ENCODE data around the gene ALK. TPM values are rescaled to one million over a fixed set of nuclear protein-coding genes. Genes with fewer than 3 reads are reported as not detected.
"Not testable (repeated sequence)": the region's sequence is repeated elsewhere in the genome, so short reads cannot be mapped to it uniquely, and the experiment has no call there.

The ALK gene
- total RNA-seq, 1 experiment from 2014 or later = 59.6 TPM

- not testable (repeated sequence) for H3K9me3 ChIP-seq (replicated peaks); H3K4me3 ChIP-seq; H3K27ac ChIP-seq; DNase-seq; H3K27me3 ChIP-seq; H3K4me1 ChIP-seq; H3K36me3 ChIP-seq
Measured at GRCh38 chr2:29253495-29254275, 667.7 kb downstream of the ALK start.

DNA sequence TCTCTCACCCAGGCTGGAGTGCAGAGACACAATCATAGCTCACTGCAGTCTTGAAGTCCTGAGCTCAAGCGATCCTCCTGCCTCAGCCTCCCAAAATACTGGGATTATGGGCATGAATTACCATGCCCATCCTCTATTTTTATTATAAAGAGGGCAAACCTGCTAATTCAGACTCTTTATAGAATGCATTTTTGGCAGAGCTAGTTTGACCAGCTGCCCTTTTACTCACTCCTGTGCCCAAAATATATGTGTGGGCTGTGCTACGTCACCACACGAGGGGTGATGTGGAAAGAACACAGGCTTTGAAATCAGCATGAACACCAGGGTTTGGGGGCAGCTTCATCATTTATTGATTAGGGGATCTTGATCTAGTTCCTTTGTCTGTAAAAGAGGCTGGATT, 668.4 kb downstream of the ALK start:
- Histone ChIP-seq H3K4me3 (no peak overlapping the region), H3K36me3 (no peaks in the 10 kb centered on the region), H3K4me1 (no peaks in the 10 kb centered on the region), H3K27me3 (no peaks in the 10 kb centered on the region), H3K27ac (no peak overlapping the region), H3K9me3 (replicated peaks) (no peaks in the 10 kb centered on the region)
- no peak for DNase-seq

- Histone ChIP-seq H3K9me3 (replicated peaks) (no peaks in the 10 kb centered on the region), H3K27me3 (no peaks in the 10 kb centered on the region), H3K4me1 (no peaks in the 10 kb centered on the region), H3K36me3 (no peaks in the 10 kb centered on the region), H3K4me3 (no peak overlapping the region), H3K27ac (no peak overlapping the region)
- no peak for DNase-seq
Measured at GRCh38 chr2:29251406-29251805, 670.0 kb downstream of the ALK start.

DNA sequence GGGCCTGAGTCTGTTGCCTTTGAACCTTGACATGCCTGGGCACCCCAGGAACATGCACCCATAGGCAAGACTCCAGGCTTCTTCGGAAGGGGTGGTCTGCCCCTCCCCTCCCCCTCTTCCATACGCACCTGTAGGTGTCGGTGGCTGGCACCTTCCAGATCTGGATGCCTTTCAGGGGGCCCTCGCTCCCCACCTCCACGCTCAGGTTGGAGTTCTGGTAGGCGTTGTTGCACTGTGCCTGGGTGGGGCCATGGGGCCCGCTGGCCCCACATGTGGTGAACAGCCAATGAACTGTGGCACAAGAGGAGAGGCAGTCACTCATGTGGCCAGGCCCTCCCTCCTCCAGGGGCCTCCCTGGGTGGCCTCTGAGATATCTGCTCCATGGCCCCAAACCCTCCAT, 670.4 kb downstream of the ALK start:
- Histone ChIP-seq H3K9me3 (replicated peaks) (no peaks in the 10 kb centered on the region), H3K27me3 (no peaks in the 10 kb centered on the region), H3K4me1 (no peaks in the 10 kb centered on the region), H3K36me3 (no peaks in the 10 kb centered on the region), H3K27ac (no peak overlapping the region), H3K4me3 (no peak overlapping the region)
- no peak for DNase-seq

GRCh38 chr2:29249666-29250253, 671.6 kb downstream of the ALK start:
- Histone ChIP-seq H3K27ac (no peak overlapping the region), H3K4me3 (no peak overlapping the region), H3K9me3 (replicated peaks) (no peaks in the 10 kb centered on the region), H3K4me1 (no peaks in the 10 kb centered on the region), H3K27me3 (no peaks in the 10 kb centered on the region), H3K36me3 (no peaks in the 10 kb centered on the region)
- no peak for DNase-seq

- Histone ChIP-seq H3K4me3 (no peak overlapping the region), H3K9me3 (replicated peaks) (no peaks in the 10 kb centered on the region), H3K36me3 (no peaks in the 10 kb centered on the region), H3K27me3 (no peaks in the 10 kb centered on the region), H3K4me1 (no peaks in the 10 kb centered on the region), H3K27ac (no peak overlapping the region)
- DNase-seq = no peak
Measured at GRCh38 chr2:29247336-29247914, 674.0 kb downstream of the ALK start.

DNA sequence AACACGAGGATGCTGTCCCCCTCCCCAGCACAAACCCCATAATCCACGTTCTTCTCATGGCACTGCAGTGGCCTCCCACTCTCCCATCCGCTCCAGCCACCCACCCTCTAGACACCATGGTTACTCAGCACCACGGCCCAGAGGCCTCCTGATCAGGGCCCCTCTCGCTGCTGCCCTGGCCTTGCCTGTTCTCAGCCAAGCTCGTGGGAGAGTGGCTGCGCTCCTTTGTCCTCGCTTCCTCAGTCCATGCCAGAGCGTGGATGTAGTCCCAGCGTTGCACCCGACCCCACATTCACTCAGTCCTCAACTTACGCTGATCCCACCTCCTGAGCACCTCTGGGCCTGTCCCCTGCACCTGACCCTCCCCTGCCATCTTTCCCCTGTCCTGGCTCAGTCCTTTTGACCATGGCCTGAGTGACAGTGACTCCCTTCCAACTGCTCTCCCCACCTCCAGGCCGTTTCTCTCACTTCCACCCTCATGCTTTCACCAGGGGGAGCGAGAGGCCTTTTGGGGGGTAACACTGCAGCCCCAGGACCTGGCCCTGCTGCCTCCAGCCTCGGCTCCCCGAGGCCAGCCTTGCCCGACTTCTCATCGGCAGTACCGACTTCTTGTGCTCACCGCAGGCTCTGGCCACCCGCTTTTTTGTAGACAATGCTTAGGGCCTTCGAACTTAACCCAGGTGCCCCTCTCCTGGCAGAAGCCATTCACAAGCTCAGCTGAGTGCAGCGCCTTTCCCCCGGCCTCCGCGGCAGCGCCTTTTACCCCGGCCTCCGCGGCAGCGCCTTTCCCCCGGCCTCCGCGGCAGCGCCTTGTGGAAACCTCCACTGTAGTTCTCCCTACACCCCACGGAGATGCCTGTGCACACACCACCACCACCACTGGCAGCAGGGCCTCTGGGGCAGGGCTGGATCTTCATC, 674.7 kb downstream of the ALK start:
- no peak for DNase-seq
- H3K9me3 ChIP-seq (replicated peaks) = no peaks in the 10 kb centered on the region
- H3K36me3 ChIP-seq = no peaks in the 10 kb centered on the region
- H3K27ac ChIP-seq = no peak overlapping the region
- no peak overlapping the region for H3K4me3 ChIP-seq
- no peaks in the 10 kb centered on the region for H3K27me3 ChIP-seq
- H3K4me1 ChIP-seq = no peaks in the 10 kb centered on the region

GRCh38 chr2:29245742-29246382, 675.5 kb downstream of the ALK start:
- no peaks in the 10 kb centered on the region for H3K9me3 ChIP-seq (replicated peaks)
- H3K27me3 ChIP-seq = no peaks in the 10 kb centered on the region
- H3K27ac ChIP-seq = no peak overlapping the region
- no peaks in the 10 kb centered on the region for H3K4me1 ChIP-seq
- peak; percentile 41 to 59 for DNase-seq
- no peak overlapping the region for H3K4me3 ChIP-seq
- no peaks in the 10 kb centered on the region for H3K36me3 ChIP-seq

- H3K4me3 ChIP-seq; H3K9me3 ChIP-seq (replicated peaks); H3K36me3 ChIP-seq; H3K27me3 ChIP-seq; H3K27ac ChIP-seq; H3K4me1 ChIP-seq; DNase-seq: not testable (repeated sequence)
Measured at GRCh38 chr2:29245035-29245741, 676.2 kb downstream of the ALK start.

GRCh38 chr2:29242621-29243375, 678.6 kb downstream of the ALK start:
- no peak for DNase-seq
- Histone ChIP-seq H3K4me1 (no peaks in the 10 kb centered on the region), H3K27me3 (no peaks in the 10 kb centered on the region), H3K4me3 (no peak overlapping the region), H3K36me3 (no peaks in the 10 kb centered on the region), H3K9me3 (replicated peaks) (no peaks in the 10 kb centered on the region), H3K27ac (no peak overlapping the region)

GRCh38 chr2:29241955-29242565, 679.3 kb downstream of the ALK start:
- H3K36me3 ChIP-seq = no peaks in the 10 kb centered on the region
- no peak overlapping the region for H3K4me3 ChIP-seq
- H3K9me3 ChIP-seq (replicated peaks) = no peaks in the 10 kb centered on the region
- H3K27me3 ChIP-seq = no peaks in the 10 kb centered on the region
- no peak overlapping the region for H3K27ac ChIP-seq
- no peak for DNase-seq
- no peaks in the 10 kb centered on the region for H3K4me1 ChIP-seq

DNA sequence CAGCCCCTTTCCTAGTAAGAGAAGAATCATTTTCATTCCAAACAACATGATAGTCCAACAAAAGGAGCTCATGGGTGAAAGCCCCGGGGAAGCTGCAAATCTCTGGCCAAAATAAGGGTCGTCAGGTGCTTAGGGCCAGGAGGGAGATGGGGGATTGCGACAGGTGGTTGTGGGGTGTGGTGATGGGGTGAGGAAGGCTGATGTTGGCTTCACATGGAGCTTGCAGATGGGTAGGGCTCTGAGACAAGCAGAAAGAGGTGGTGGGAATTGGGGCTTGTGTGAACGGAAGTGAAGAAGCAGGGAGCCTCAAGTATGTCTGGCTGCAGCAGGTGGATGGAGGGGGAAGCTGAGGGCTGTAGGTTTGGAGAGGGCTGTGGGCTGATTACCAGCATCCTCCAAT, 680.0 kb downstream of the ALK start:
- Histone ChIP-seq H3K4me1 (no peaks in the 10 kb centered on the region), H3K9me3 (replicated peaks) (no peaks in the 10 kb centered on the region), H3K27me3 (no peaks in the 10 kb centered on the region)

DNA sequence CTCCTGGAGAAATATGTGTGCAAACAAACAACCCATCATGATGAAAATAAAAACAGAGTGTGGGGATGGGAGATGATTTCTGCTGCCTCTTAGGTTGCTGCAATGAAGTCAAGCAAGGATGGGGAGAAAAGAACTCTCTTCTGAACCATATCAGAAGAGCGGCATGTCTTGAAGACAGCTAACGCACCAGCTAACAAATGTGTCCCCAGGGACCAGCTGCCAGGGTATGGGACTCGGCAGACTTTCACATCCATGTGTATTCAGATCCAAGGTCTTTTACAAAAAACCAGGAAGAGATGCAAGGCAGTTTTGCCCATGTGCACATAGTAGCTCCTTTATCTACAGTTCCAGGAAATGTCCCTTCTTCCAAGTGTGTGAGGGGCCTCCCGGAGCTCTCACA, 680.8 kb downstream of the ALK start:
- DNase-seq = no peak
- H3K27me3 ChIP-seq = no peaks in the 10 kb centered on the region
- H3K4me1 ChIP-seq = no peaks in the 10 kb centered on the region

More for the DNA sequence above, 680.0 kb downstream of the ALK start:
- Histone ChIP-seq H3K36me3 (no peaks in the 10 kb centered on the region), H3K27ac (no peak overlapping the region), H3K4me3 (no peak overlapping the region)
- DNase-seq = no peak

More for the DNA sequence above, 680.8 kb downstream of the ALK start:
- H3K4me3 ChIP-seq = no peak overlapping the region
- no peaks in the 10 kb centered on the region for H3K36me3 ChIP-seq
- H3K27ac ChIP-seq = no peak overlapping the region
- no peaks in the 10 kb centered on the region for H3K9me3 ChIP-seq (replicated peaks)

All from SJCRH30 (cell line).